ENCODE measurements around the gene ITPA. TPM values are rescaled to one million over a fixed set of nuclear protein-coding genes. Genes with fewer than 3 reads are reported as not detected.

The ITPA gene
- total and polyA plus RNA-seq, 2 of the 13 experiments (the other 11 are each of a cell fraction or from before 2014, with no cell fraction given): 60.1 to 103 TPM

- no peak for TF ChIP-seq ZNF33B (CRISPR knock-in tag; IDR thresholded peaks at IDR 0.05)
- no peak for TF ChIP-seq KDM5A (IDR thresholded peaks at IDR 0.05; ENCODE audit: borderline replicate concordance, low read length)
- TF ChIP-seq RBM22 (optimal IDR thresholded peaks at IDR 0.05; ENCODE audit: low read length): peak; percentile 21
- no peak for TF ChIP-seq BCLAF1 (IDR thresholded peaks at IDR 0.05)
- TF ChIP-seq PITX1 (CRISPR knock-in tag; IDR thresholded peaks at IDR 0.05): no peak
- TF ChIP-seq ZNF501 (CRISPR knock-in tag; IDR thresholded peaks at IDR 0.05): peak; percentile 54; the same call in 1 of the 2 replicates
- TF ChIP-seq ZNF589 (CRISPR knock-in tag; conservative IDR thresholded peaks at IDR 0.05): no peak
- no peak for TF ChIP-seq ZNF331 (CRISPR knock-in tag; IDR thresholded peaks at IDR 0.05)
- TF ChIP-seq ZFP41 (CRISPR knock-in tag; IDR thresholded peaks at IDR 0.05; ENCODE audit: borderline replicate concordance): no peak
- peak; percentile 43 for TF ChIP-seq POLR2AphosphoS5 (IDR thresholded peaks at IDR 0.05; ENCODE audit: low read depth, low read length)
- no peak for TF ChIP-seq ZNF652 (CRISPR knock-in tag; IDR thresholded peaks at IDR 0.05; ENCODE audit: borderline replicate concordance, low read depth)
- no peak for TF ChIP-seq ZNF660 (CRISPR knock-in tag; IDR thresholded peaks at IDR 0.05; ENCODE audit: borderline replicate concordance, low read depth)
- TF ChIP-seq NR1H2 (CRISPR knock-in tag; IDR thresholded peaks at IDR 0.05; ENCODE audit: borderline replicate concordance, low read depth): no peak
- no peak for TF ChIP-seq ATF4 (CRISPR knock-in tag; IDR thresholded peaks at IDR 0.05)
- no peak for TF ChIP-seq HOMEZ (CRISPR knock-in tag; IDR thresholded peaks at IDR 0.05; ENCODE audit: low read depth)
- no peak for TF ChIP-seq HDAC1 (CRISPR knock-in tag; IDR thresholded peaks at IDR 0.05)
- no peak for TF ChIP-seq SRSF9 (IDR thresholded peaks at IDR 0.05; ENCODE audit: borderline replicate concordance, insufficient read depth, low read depth, low read length, poor library complexity, severe bottlenecking)
- TF ChIP-seq BRCA1 (CRISPR knock-in tag; IDR thresholded peaks at IDR 0.05): no peak
- TF ChIP-seq ZNF75D (CRISPR knock-in tag; IDR thresholded peaks at IDR 0.05; ENCODE audit: borderline replicate concordance): no peak
- TF ChIP-seq FUBP1 (CRISPR knock-in tag; IDR thresholded peaks at IDR 0.05; ENCODE audit: borderline replicate concordance): no peak
- TF ChIP-seq NFATC3 (CRISPR knock-in tag; IDR thresholded peaks at IDR 0.05): no peak
- no peak for TF ChIP-seq TCF12 (IDR thresholded peaks at IDR 0.05)
- no peak for TF ChIP-seq TCF12 (CRISPR knock-in tag; IDR thresholded peaks at IDR 0.05)
- TF ChIP-seq ZNF326 (CRISPR knock-in tag; IDR thresholded peaks at IDR 0.05; ENCODE audit: borderline replicate concordance): no peak
These were observed 31.4 kb upstream of the ITPA start (continued) for GRCh38 chr20:3177746-3178485.

All from HepG2 (cell line).